ENCODE data around the gene CPT2.

GRCh38 chr1:53186533-53186932 is 10.1 kb upstream of the CPT2 start:
- TF ChIP-seq, protein P1, sequence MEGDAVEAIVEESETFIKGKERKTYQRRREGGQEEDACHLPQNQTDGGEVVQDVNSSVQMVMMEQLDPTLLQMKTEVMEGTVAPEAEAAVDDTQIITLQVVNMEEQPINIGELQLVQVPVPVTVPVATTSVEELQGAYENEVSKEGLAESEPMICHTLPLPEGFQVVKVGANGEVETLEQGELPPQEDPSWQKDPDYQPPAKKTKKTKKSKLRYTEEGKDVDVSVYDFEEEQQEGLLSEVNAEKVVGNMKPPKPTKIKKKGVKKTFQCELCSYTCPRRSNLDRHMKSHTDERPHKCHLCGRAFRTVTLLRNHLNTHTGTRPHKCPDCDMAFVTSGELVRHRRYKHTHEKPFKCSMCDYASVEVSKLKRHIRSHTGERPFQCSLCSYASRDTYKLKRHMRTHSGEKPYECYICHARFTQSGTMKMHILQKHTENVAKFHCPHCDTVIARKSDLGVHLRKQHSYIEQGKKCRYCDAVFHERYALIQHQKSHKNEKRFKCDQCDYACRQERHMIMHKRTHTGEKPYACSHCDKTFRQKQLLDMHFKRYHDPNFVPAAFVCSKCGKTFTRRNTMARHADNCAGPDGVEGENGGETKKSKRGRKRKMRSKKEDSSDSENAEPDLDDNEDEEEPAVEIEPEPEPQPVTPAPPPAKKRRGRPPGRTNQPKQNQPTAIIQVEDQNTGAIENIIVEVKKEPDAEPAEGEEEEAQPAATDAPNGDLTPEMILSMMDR (IDR thresholded peaks at IDR 0.05) = no peak
- no peak for TF ChIP-seq POLR2A (IDR thresholded peaks at IDR 0.05)
